ENCODE data around the gene CLEC16A. TPM values are rescaled to one million over a fixed set of nuclear protein-coding genes. Genes with fewer than 3 reads are reported as not detected.

Gene CLEC16A
- total and polyA plus RNA-seq, 2 experiments from 2014 or later: 9.9 to 24.1 TPM

- no peak for TF ChIP-seq ETS1 (IDR thresholded peaks at IDR 0.05)
- no peak for TF ChIP-seq ZNF114 (CRISPR knock-in tag; IDR thresholded peaks at IDR 0.05)
- TF ChIP-seq JUNB (IDR thresholded peaks at IDR 0.05; ENCODE audit: unreplicated experiment): no peak
- TF ChIP-seq STAT1 (IDR thresholded peaks at IDR 0.05; ENCODE audit: unreplicated experiment): no peak
- TF ChIP-seq ZNF462 (CRISPR knock-in tag; IDR thresholded peaks at IDR 0.05): no peak
- TF ChIP-seq REST (IDR thresholded peaks at IDR 0.05; ENCODE audit: unreplicated experiment): no peak
- no peak for TF ChIP-seq EZH2 (IDR thresholded peaks at IDR 0.05; ENCODE audit: low read depth, unreplicated experiment)
- TF ChIP-seq NANOG (IDR thresholded peaks at IDR 0.05; ENCODE audit: borderline replicate concordance): no peak
- no peak for TF ChIP-seq EZH2phosphoT487 (IDR thresholded peaks at IDR 0.05; ENCODE audit: unreplicated experiment)
- no peak for TF ChIP-seq ZNF331 (CRISPR knock-in tag; IDR thresholded peaks at IDR 0.05; ENCODE audit: low read depth)
- TF ChIP-seq POLR2AphosphoS5 (IDR thresholded peaks at IDR 0.05; ENCODE audit: low read depth): no peak
- no peak for TF ChIP-seq CREB1 (CRISPR knock-in tag; IDR thresholded peaks at IDR 0.05; ENCODE audit: low read depth)
- TF ChIP-seq CTCF (conservative IDR thresholded peaks at IDR 0.05; ENCODE audit: low read depth in 2 of 2): no peak
- Histone ChIP-seq H3F3A (replicated peaks; ENCODE audit: low read depth) (no peaks in the 10 kb centered on the region), H3K79me2 (replicated peaks; ENCODE audit: insufficient read depth) (no peaks in the 10 kb centered on the region), H4K20me1 (replicated peaks; ENCODE audit: insufficient read depth) (no peaks in the 10 kb centered on the region), H3K4me2 (peak overlapping the region; percentile 48; the same call in 1 of the 2 replicates), H2AFZ (no peak overlapping the region), H3K36me3 (ENCODE audit: insufficient read depth) (no peaks in the 10 kb centered on the region), H3K27ac (ENCODE audit: low read depth) (no peak overlapping the region), H3K27me3 (ENCODE audit: insufficient read depth) (no peaks in the 10 kb centered on the region), H3K4me3 (no peak overlapping the region), H3K4me1 (ENCODE audit: insufficient read depth) (peaks cover 9% of the 10 kb centered on the region; the same call in 1 of the 2 replicates), H3K9me2 (ENCODE audit: insufficient read depth) (no peaks in the 10 kb centered on the region)
- H3K27ac Mint-ChIP-seq: no peak overlapping the region
- no peak overlapping the region for H3K4me3 Mint-ChIP-seq
- peak; percentile 18 for ATAC-seq
- DNase-seq (ENCODE audit: low spot score): no peak
- H3K4me1 Mint-ChIP-seq: peaks cover 25% of the 10 kb centered on the region
- peaks cover 8% of the 10 kb centered on the region for H3K27me3 Mint-ChIP-seq (ENCODE audit: insufficient read depth, low read depth, poor library complexity)
- no peaks in the 10 kb centered on the region for H3K36me3 Mint-ChIP-seq (ENCODE audit: low read depth)
- H3K9me3 Mint-ChIP-seq: no peaks in the 10 kb centered on the region
These were observed 238.0 kb downstream of the CLEC16A start for GRCh38 chr16:11182411-11182810.

Data from GM23338 (cell line).